CD14-positive monocyte (primary cell): Measurements from ENCODE around the gene ADAMTS15. TPM values are rescaled to one million over a fixed set of nuclear protein-coding genes. Genes with fewer than 3 reads are reported as not detected.

Source experiments
- DNase-seq, 3 donors: peaks; one replicate each; pipeline ENCODE4 v3.0.0-alpha.2; 2011 to 2022
- H2AFZ ChIP-seq: 2 replicates; pipeline ENCODE4 v1.6.0; 2012; ENCODE audit warnings: mild to moderate bottlenecking, low read depth, low read length, inconsistent platforms; ENCODE audit not compliant: insufficient read depth, poor library complexity, severe bottlenecking
- H3K27ac ChIP-seq, 2 donors: 1 replicate in 1 of 2; 2 replicates in 1 of 2; pipeline ENCODE4 v1.5.1; 2012 to 2013; ENCODE audit warnings: low read length in 2 of 2, control low read depth in 1 of 2, inconsistent platforms in 1 of 2, low read depth in 1 of 2, mild to moderate bottlenecking in 1 of 2
- H3K27me3 ChIP-seq, 2 donors: one replicate each; pipeline versions ENCODE4 v1.6.0 to v1.6.1; 2011 to 2013; ENCODE audit warnings: low read length in 2 of 2; ENCODE audit not compliant: control insufficient read depth in 2 of 2, insufficient read depth in 2 of 2
- H3K36me3 ChIP-seq, 2 donors: replicated peaks in 1 of 2; 1 replicate in 1 of 2; 2 replicates in 1 of 2; pipeline versions ENCODE4 v1.5.1 to v1.6.1; 2012 to 2013; ENCODE audit warnings: low read length in 2 of 2, control low read depth in 1 of 2, inconsistent platforms in 1 of 2, mild to moderate bottlenecking in 1 of 2; ENCODE audit not compliant: insufficient read depth in 2 of 2, control insufficient read depth in 1 of 2
- H3K4me1 ChIP-seq, 2 donors: 1 replicate in 1 of 2; 2 replicates in 1 of 2; pipeline versions ENCODE4 v1.5.1 to v1.6.1; 2012 to 2013; ENCODE audit warnings: low read length in 2 of 2, control low read depth in 1 of 2, inconsistent platforms in 1 of 2, mild to moderate bottlenecking in 1 of 2, moderate library complexity in 1 of 2; ENCODE audit not compliant: insufficient read depth in 2 of 2, control insufficient read depth in 1 of 2
- H3K4me2 ChIP-seq: replicated peaks from 2 replicates; pipeline ENCODE3; 2012; ENCODE audit warnings: low read length, moderate library complexity, mild to moderate bottlenecking; ENCODE audit not compliant: poor library complexity, severe bottlenecking; ENCODE audit errors: extremely low read depth
- H3K4me3 ChIP-seq, 3 experiments: fragments of 200-600 bp in 1 of 3; sonication (generic) in 1 of 3; replicated peaks in 1 of 3; 1 replicate in 2 of 3; 2 replicates in 1 of 3; pipeline ENCODE4 v1.5.1; 2011 to 2013; ENCODE audit warnings: low read length in 3 of 3, mild to moderate bottlenecking in 3 of 3, control low read depth in 2 of 3, low read depth in 2 of 3, inconsistent platforms in 1 of 3, moderate library complexity in 1 of 3
- H3K79me2 ChIP-seq: 2 replicates; pipeline ENCODE4 v1.6.0; 2012; ENCODE audit warnings: mild to moderate bottlenecking, control low read depth, inconsistent platforms, low read length, moderate library complexity; ENCODE audit not compliant: insufficient read depth
- H3K9ac ChIP-seq: 2 replicates; pipeline ENCODE4 v1.6.0; 2017; ENCODE audit warnings: low read length, mild to moderate bottlenecking; ENCODE audit not compliant: insufficient read depth, poor library complexity, severe bottlenecking
- H3K9me3 ChIP-seq, 2 donors: replicated peaks in 1 of 2; 1 replicate in 1 of 2; 2 replicates in 1 of 2; pipeline versions ENCODE4 v1.5.1 to v1.6.1; 2012 to 2013; ENCODE audit warnings: low read length in 2 of 2, control low read depth in 1 of 2; ENCODE audit not compliant: control insufficient read depth in 1 of 2, insufficient read depth in 1 of 2
- H4K20me1 ChIP-seq: 2 replicates; pipeline ENCODE4 v1.6.0; 2012; ENCODE audit warnings: mild to moderate bottlenecking, low read length, control low read depth, moderate library complexity; ENCODE audit not compliant: insufficient read depth
- H3K27ac Mint-ChIP-seq, 7 donors: one replicate each; pipeline ENCODE4 v1.8.0; 2020; ENCODE audit warnings: mild to moderate bottlenecking in 7 of 7, mixed read lengths in 7 of 7, moderate library complexity in 6 of 7, inconsistent platforms in 2 of 7
- H3K27me3 Mint-ChIP-seq, 3 donors: one replicate each; pipeline ENCODE4 v1.8.0; 2021 to 2022; ENCODE audit warnings: low read depth in 3 of 3, mild to moderate bottlenecking in 3 of 3, mixed read lengths in 3 of 3, moderate library complexity in 3 of 3, inconsistent platforms in 1 of 3
- H3K36me3 Mint-ChIP-seq, 2 donors: one replicate each; pipeline ENCODE4 v1.8.0; 2020; ENCODE audit warnings: mixed read lengths in 2 of 2, inconsistent platforms in 1 of 2, mild to moderate bottlenecking in 1 of 2
- H3K4me1 Mint-ChIP-seq: one replicate; pipeline ENCODE4 v1.8.0; 2020; ENCODE audit warnings: mild to moderate bottlenecking, mixed read lengths
- H3K4me3 Mint-ChIP-seq, 2 donors: one replicate each; pipeline ENCODE4 v1.8.0; 2020; ENCODE audit warnings: mild to moderate bottlenecking in 2 of 2, mixed read lengths in 2 of 2, moderate library complexity in 1 of 2
- H3K9me3 Mint-ChIP-seq, 7 donors: one replicate each; pipeline ENCODE4 v1.8.0; 2020 to 2022; ENCODE audit warnings: mixed read lengths in 7 of 7, mild to moderate bottlenecking in 6 of 7, moderate library complexity in 6 of 7, inconsistent platforms in 2 of 7
- CTCF ChIP-seq: fragments of 200-600 bp; IDR thresholded peaks from one replicate; pipeline ENCODE4 v1.8.0; 2022; ENCODE audit warnings: antibody characterized with exemption, mild to moderate bottlenecking
- whole genome bisulfite sequencing: methylation state at CpG from one replicate; pipeline ENCODE4 v1.1.5; 2013; ENCODE audit warnings: missing lambda C conversion rate; ENCODE audit not compliant: insufficient coverage; 5-methylcytosine and 5-hydroxymethylcytosine counted together
- intact Hi-C, 2 donors: fragments of 100-400 bp; cut with micrococcal nuclease; formaldehyde crosslinking; loops; one replicate each; pipeline versions ENCODE4 v1.15.0 to v1.15.1; 2023
- polyA minus RNA-seq: library from RNA; depleted of rRNA, polyadenylated mRNA; stranded (reverse); fragments of >200 nt; gene quantifications from 2 replicates; pipeline ENCODE4 v1.2.3, GENCODE V29; 2012
- polyA plus RNA-seq, 3 donors: library from polyadenylated mRNA; depleted of rRNA in 1 of 3; unstranded in 2 of 3; stranded (reverse) in 1 of 3; fragments of 300-500 nt in 2 of 3; fragments of >200 nt in 1 of 3; fragmentation: Illumina TruSeq in 2 of 3; gene quantifications; 1 replicate in 2 of 3; 2 replicates in 1 of 3; pipeline ENCODE4 v1.2.3, GENCODE V29; 2012 to 2021
- total RNA-seq, 12 experiments: library from RNA in 1 of 12; stranded (reverse) in 1 of 12; fragments of 120-200 nt in 1 of 12; gene quantifications; one replicate each; pipeline ENCODE4 v1.2.4 and lab custom pipeline; 2013 to 2026; ENCODE audit warnings: mixed read lengths in 6 of 12, inconsistent platforms in 1 of 12

The ADAMTS15 gene
- under 0.01 TPM for total RNA-seq (2013)
- polyA plus RNA-seq = not detected
- polyA minus RNA-seq = not detected in 2 replicates
- 0 to 1.0 (median 0.03) reads per million in 11 experiments for total RNA-seq (lab: John Stamatoyannopoulos, UW)

- Histone ChIP-seq H3K9me3 (peaks cover 0 to 9% of the 10 kb centered on the region in 2 donors), H2AFZ (no peak within 1 kb of the TSS), H3K9ac (no peak within 1 kb of the TSS), H3K4me2 (peak within 1 kb of the TSS; percentile 55), H3K27ac (no peak within 1 kb of the TSS), H3K4me1 (no peaks in the 10 kb centered on the region), H3K27me3 (peaks cover 35 to 56% of the 10 kb centered on the region in 2 donors), H3K79me2 (no peaks in the 10 kb centered on the region), H4K20me1 (no peaks in the 10 kb centered on the region), H3K36me3 (no peaks in the 10 kb centered on the region), H3K4me3 (peak within 1 kb of the TSS in 1 of 3 experiments; percentile 42)
- Mint-ChIP-seq H3K27me3 (peaks cover 53 to 76% (median 54%) of the 10 kb centered on the region in 3 donors), H3K27ac (no peak within 1 kb of the TSS), H3K4me3 (peak within 1 kb of the TSS in 1 of 2 donors; percentile 91), H3K9me3 (peaks cover 0 to 15% (median 0%) of the 10 kb centered on the region in 7 donors), H3K36me3 (peaks cover 0 to 2% of the 10 kb centered on the region in 2 donors), H3K4me1 (peaks cover 7% of the 10 kb centered on the region)
- TF ChIP-seq CTCF = no peak
- intact Hi-C loops = no loop called here
- no peak for DNase-seq
- WGBS = under 1% methylated on average over 64 of the region's 75 CpGs
These were observed at the start of gene ADAMTS15 for GRCh38 chr11:130448416-130449309. Gene ADAMTS15, plus strand, starts transcription at chr11:130448645. Its CDS starts 329 bp downstream, at chr11:130448974.

- Mint-ChIP-seq H3K36me3 (no peaks in the 10 kb centered on the region), H3K27ac (no peak overlapping the region), H3K27me3 (peaks cover 13 to 14% (median 14%) of the 10 kb centered on the region in 3 donors), H3K9me3 (peaks cover 0 to 4% (median 0%) of the 10 kb centered on the region in 7 donors), H3K4me3 (no peak overlapping the region), H3K4me1 (peaks cover 24% of the 10 kb centered on the region)
- Histone ChIP-seq H2AFZ (no peak overlapping the region), H3K4me1 (peaks cover 16 to 21% of the 10 kb centered on the region in 2 donors), H3K4me3 (no peak overlapping the region), H4K20me1 (no peaks in the 10 kb centered on the region), H3K9ac (no peak overlapping the region), H3K27me3 (peaks cover 0 to 3% of the 10 kb centered on the region in 2 donors), H3K9me3 (no peaks in the 10 kb centered on the region), H3K4me2 (no peak overlapping the region), H3K36me3 (no peaks in the 10 kb centered on the region), H3K79me2 (no peaks in the 10 kb centered on the region), H3K27ac (no peak overlapping the region)
- no peak for TF ChIP-seq CTCF
- no peak for DNase-seq
- WGBS = no CpG with 5 or more reads among the region's 2 CpGs
- intact Hi-C loops = no loop called here
These were observed 49.2 kb upstream of the ADAMTS15 start for GRCh38 chr11:130399196-130399595.
